HAP-1 (cell line): Measurements from ENCODE around the gene TEX13A.

Experiments used
- DNase-seq, 2 experiments: peaks; one replicate each; pipeline ENCODE4 v3.0.0-alpha.2; 2016 to 2020; ENCODE audit warnings: low spot score in 2 of 2
- H3K27me3 ChIP-seq: fragments of 250-450 bp; sonication (Bioruptor Pico); 2 replicates; pipeline ENCODE4 v1.5.1; 2020; ENCODE audit warnings: low read depth, mild to moderate bottlenecking, moderate library complexity
- H3K36me3 ChIP-seq: fragments of 250-450 bp; sonication (Bioruptor Pico); replicated peaks from 2 replicates; pipeline ENCODE4 v1.5.1; 2020; ENCODE audit warnings: mild to moderate bottlenecking
- H3K4me1 ChIP-seq: fragments of 250-450 bp; sonication (Bioruptor Pico); 2 replicates; pipeline ENCODE4 v1.5.1; 2020; ENCODE audit warnings: mild to moderate bottlenecking
- H3K4me3 ChIP-seq: fragments of 250-450 bp; sonication (Bioruptor Pico); 2 replicates; pipeline ENCODE4 v1.5.1; 2020; ENCODE audit warnings: mild to moderate bottlenecking, moderate library complexity
- H3K9me3 ChIP-seq: fragments of 250-450 bp; sonication (Bioruptor Pico); 2 replicates; pipeline ENCODE4 v1.5.1; 2020; ENCODE audit warnings: mild to moderate bottlenecking, moderate library complexity
- in situ Hi-C: fragments of 300-500 bp; cut with MboI; formaldehyde crosslinking; loops from 3 replicates; pipeline ENCODE4 v1.14.3; 2020; ENCODE audit warnings: low sequenced_read_pairs, inconsistent platforms, mixed read lengths

The TEX13A gene

DNA sequence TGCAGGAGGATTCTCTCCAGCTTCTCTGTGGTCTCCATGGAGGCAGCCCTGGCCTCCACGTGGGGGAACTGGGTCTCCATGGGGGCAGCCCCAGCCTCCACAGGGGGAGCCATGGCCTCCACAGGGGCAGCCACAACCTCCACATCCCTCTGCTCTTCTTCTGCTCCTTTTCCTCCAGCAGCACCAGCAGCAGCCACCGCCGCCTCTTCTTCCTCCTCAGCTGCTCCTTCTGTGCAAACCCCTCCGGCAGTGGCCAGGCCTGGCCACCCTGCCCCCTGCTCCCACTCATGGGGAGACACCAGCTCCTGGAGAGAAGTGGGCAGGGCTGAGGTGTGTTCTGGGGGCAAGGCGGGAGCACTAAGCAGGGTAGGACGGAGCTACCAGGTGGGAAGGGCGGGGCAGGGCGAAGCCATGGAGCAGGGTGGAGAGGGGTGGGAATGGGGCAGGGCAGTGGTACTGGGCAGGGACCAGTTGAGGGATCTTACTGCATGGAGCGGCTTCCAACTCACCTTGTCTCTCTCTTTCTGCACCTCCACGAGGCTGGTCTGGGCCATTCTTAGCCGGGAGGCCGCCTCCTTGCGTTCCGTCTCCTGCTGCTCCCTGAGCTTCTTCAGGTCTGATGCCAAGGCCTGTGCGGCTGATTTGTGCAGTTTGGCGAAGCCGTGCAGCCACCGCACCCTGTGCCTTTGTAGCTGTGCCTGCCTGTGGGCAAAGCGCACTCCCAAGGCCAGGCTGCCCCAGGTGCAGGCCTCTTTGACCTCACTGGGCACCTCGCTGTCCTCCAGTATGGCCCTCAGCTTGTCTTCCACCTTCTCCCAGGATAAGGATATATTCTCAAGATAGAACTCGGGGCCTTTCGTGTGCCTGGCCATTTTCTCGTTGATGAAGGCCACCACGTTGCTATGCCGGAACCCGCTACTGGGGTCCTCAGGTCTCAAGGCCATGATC lies 766 bp downstream of the TEX13A start:
- H3K36me3 ChIP-seq, result no peaks in the 10 kb centered on the region
- no peaks in the 10 kb centered on the region for H3K4me1 ChIP-seq
- no peak overlapping the region for H3K4me3 ChIP-seq
- no peak for DNase-seq
- no peaks in the 10 kb centered on the region for H3K9me3 ChIP-seq
- in situ Hi-C loops, result no loop called here
- no peaks in the 10 kb centered on the region for H3K27me3 ChIP-seq

GRCh38 chrX:105211066-105211575 lies 9.4 kb downstream of the TEX13A start:
- DNase-seq, result no peak
- no peaks in the 10 kb centered on the region for H3K27me3 ChIP-seq
- in situ Hi-C loops, result no loop called here

DNA sequence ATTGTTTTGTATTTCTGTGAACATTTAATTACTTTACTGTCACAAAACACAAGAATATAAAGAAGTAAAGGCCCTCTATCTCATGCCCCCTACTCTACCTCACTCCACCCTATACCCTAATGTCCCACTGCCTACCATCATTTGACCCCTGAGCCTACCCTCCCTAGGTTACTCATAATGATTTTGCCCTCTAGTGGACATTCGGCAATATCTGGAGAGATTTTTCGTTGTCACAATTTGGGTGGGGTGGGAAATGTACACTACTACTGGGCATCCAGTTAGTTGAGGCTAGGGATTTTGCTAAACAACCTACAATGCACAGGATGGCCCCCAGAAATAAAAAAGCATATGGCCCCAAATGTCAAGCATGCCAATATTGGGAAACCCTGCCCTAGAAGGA lies 10.2 kb downstream of the TEX13A start:
- in situ Hi-C loops, result no loop called here
- Histone ChIP-seq H3K27me3 (no peaks in the 10 kb centered on the region), H3K9me3 (no peaks in the 10 kb centered on the region), H3K4me1 (no peaks in the 10 kb centered on the region), H3K4me3 (no peak overlapping the region), H3K36me3 (no peaks in the 10 kb centered on the region)
- DNase-seq, result no peak

More at GRCh38 chrX:105211066-105211575, 9.4 kb downstream of the TEX13A start:
- no peaks in the 10 kb centered on the region for H3K4me1 ChIP-seq
- no peak overlapping the region for H3K4me3 ChIP-seq
- no peaks in the 10 kb centered on the region for H3K9me3 ChIP-seq
- H3K36me3 ChIP-seq, result no peaks in the 10 kb centered on the region

DNA sequence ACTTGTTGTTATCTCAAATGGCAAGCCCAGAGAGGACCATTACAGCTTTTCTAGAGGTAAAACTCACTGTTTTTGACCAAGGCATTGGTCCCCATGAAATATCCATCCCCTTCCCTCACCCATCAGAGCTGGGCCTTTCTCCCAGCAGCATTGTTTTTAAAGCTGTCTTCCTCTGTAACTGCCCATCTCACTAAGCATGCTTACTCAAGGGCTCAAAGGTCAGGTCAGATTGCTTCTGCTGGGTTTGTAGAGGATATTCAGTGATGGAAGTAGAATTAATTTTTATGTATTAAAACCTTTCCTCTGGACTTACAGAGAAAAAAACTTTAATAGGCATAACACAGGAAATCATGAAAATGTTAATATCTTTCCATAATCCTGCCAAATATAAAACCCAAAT lies 11.1 kb downstream of the TEX13A start:
- Histone ChIP-seq H3K4me1 (no peaks in the 10 kb centered on the region), H3K9me3 (no peaks in the 10 kb centered on the region), H3K27me3 (no peaks in the 10 kb centered on the region), H3K36me3 (no peaks in the 10 kb centered on the region), H3K4me3 (no peak overlapping the region)
- DNase-seq, result no peak
- in situ Hi-C loops, result no loop called here

DNA sequence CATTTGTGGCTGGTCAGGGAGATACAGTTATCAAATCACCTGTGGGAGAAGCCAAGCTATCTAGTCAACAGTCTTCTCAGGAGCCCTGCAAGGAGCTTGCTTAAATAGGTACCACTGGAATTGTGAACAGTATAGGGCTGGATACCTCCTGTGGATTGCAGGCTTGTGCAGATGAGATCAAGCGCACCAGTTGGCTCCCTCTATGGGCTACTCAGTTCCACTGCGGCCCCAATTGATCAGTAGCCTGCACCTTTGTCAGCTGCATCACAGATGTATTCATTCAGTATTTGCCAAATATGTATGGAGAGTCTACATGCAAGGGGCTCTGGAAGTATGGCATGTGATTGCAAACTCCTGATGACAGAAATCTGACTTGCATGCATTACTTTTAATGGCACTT lies 28.6 kb downstream of the TEX13A start:
- in situ Hi-C loops, result no loop called here
- DNase-seq, result peak in 1 of 2 experiments; percentile 31
- Histone ChIP-seq H3K36me3 (no peaks in the 10 kb centered on the region), H3K9me3 (no peaks in the 10 kb centered on the region), H3K27me3 (no peaks in the 10 kb centered on the region), H3K4me1 (no peaks in the 10 kb centered on the region), H3K4me3 (no peak overlapping the region)

GRCh38 chrX:105190252-105190853 lies 30.1 kb downstream of the TEX13A start:
- Histone ChIP-seq H3K27me3 (no peaks in the 10 kb centered on the region), H3K36me3 (no peaks in the 10 kb centered on the region), H3K9me3 (no peaks in the 10 kb centered on the region), H3K4me1 (no peaks in the 10 kb centered on the region), H3K4me3 (no peak overlapping the region)
- peak; percentile 11 to 44 for DNase-seq
- in situ Hi-C loops, result no loop called here

DNA sequence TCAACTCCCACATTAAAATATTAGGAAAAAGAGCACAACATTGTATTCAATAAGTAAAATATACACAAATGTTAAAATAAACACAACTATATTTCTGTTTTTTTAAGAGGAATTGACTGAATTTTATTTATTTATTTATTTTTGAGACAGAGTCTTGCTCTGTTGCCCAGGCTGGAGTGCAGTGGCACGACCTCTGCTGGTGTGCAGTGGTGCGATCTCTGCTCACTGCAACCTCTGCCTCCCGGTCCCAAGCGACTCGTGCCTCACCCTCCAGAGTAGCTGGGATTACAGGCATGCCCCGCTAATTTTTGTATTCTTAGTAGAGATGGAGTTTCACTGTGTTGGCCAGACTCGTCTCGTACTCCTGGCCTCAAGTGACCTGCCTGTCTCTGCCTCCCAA lies 31.4 kb downstream of the TEX13A start:
- no peaks in the 10 kb centered on the region for H3K36me3 ChIP-seq
- H3K27me3 ChIP-seq, result no peaks in the 10 kb centered on the region
- no peaks in the 10 kb centered on the region for H3K4me1 ChIP-seq
- no peak overlapping the region for H3K4me3 ChIP-seq
- no peaks in the 10 kb centered on the region for H3K9me3 ChIP-seq
- no peak for DNase-seq
- in situ Hi-C loops, result no loop called here

GRCh38 chrX:105179644-105180043 lies 40.9 kb downstream of the TEX13A start:
- Histone ChIP-seq H3K4me1 (no peaks in the 10 kb centered on the region), H3K27me3 (no peaks in the 10 kb centered on the region), H3K9me3 (no peaks in the 10 kb centered on the region), H3K36me3 (no peaks in the 10 kb centered on the region), H3K4me3 (no peak overlapping the region)
- DNase-seq, result no peak
- in situ Hi-C loops, result no loop called here

- Histone ChIP-seq H3K9me3 (no peaks in the 10 kb centered on the region), H3K4me1 (no peaks in the 10 kb centered on the region), H3K4me3 (no peak overlapping the region), H3K27me3 (no peaks in the 10 kb centered on the region), H3K36me3 (no peaks in the 10 kb centered on the region)
- DNase-seq, result no peak
- in situ Hi-C loops, result no loop called here
Observed at GRCh38 chrX:105173071-105173470, 47.4 kb downstream of the TEX13A start.
